Measurements from ENCODE around the gene ACD. TPM values are rescaled to one million over a fixed set of nuclear protein-coding genes. Genes with fewer than 3 reads are reported as not detected.

The ACD gene
- total and polyA plus RNA-seq, 2 donors (not counting 1 experiment from before 2014, with no cell fraction given), result 47.6 to 71.4 TPM

DNA sequence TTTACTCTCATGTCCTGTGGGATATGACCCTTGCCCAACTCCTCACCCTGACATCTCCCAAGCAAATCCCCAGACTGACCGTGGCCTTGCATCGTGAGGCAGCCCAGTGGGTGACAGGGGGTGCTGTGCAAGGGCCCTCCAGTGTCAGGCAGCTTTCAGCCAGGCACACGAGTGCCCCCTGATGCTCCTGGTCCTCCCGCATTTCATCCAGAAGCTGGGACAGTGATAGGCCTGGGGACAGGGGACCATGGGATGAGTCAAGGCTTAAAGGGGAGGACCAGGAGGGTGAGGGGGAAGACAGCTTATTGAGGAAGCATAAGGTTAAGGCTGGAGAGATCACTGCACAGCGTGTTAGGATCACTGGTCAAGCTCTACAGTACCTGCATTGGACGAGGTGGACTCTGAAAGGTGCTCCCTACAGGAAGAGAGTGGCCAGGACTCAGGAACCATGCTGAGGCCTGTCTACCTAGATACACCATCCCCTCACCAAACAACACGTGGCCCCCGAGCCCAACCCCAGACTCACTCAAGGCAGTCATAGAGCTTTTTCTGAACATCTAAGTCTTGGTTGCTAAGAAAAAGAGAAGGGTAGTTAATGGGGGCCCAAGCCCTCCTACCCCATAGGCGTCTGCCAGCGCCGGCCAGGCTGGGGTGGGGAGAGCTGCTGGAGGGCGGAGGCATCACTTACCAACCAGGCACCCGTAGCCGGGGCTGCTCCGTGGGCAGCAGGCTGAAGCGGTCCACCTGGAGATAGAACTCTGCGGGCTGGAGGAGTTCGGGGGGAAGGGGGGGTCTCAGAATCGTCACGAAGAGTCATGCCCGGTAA lies 998 bp downstream of the ACD start:
- DNase-seq (no peak), ATAC-seq (ENCODE audit: low read depth) (no peak)
- no peaks in the 10 kb centered on the region for H3K27me3 ChIP-seq (replicated peaks in 1 of 4; ENCODE audit: control extremely low read depth in 1 of 4, control insufficient read depth in 3 of 4, insufficient read depth in 4 of 4, low read length in 3 of 4)
- peak overlapping the region; percentile 99 for H3K4me2 ChIP-seq (replicated peaks; ENCODE audit: low read depth, low read length, poor library complexity, severe bottlenecking)
- peaks cover 21% of the 10 kb centered on the region for H4K20me1 ChIP-seq (ENCODE audit: control insufficient read depth, insufficient read depth, low read length, poor library complexity, severe bottlenecking)
- intact Hi-C loops (cut with micrococcal nuclease), result no loop called here
- H3K9me3 ChIP-seq (ENCODE audit: control extremely low read depth in 1 of 3, control insufficient read depth in 2 of 3, insufficient read depth in 1 of 3, low read length in 2 of 3), result no peaks in the 10 kb centered on the region
- peaks cover 14 to 23% of the 10 kb centered on the region in 2 donors for H3K4me1 ChIP-seq (ENCODE audit: control insufficient read depth in 2 of 2, insufficient read depth in 2 of 2, low read length in 2 of 2)
- H3K9ac ChIP-seq (ENCODE audit: low read length), result peak overlapping the region; percentile 91
- no peak for TF ChIP-seq EZH2 (IDR thresholded peaks at IDR 0.05; ENCODE audit: borderline replicate concordance, insufficient read depth, low read depth, low read length, poor library complexity, severe bottlenecking)
- TF ChIP-seq, protein P1, sequence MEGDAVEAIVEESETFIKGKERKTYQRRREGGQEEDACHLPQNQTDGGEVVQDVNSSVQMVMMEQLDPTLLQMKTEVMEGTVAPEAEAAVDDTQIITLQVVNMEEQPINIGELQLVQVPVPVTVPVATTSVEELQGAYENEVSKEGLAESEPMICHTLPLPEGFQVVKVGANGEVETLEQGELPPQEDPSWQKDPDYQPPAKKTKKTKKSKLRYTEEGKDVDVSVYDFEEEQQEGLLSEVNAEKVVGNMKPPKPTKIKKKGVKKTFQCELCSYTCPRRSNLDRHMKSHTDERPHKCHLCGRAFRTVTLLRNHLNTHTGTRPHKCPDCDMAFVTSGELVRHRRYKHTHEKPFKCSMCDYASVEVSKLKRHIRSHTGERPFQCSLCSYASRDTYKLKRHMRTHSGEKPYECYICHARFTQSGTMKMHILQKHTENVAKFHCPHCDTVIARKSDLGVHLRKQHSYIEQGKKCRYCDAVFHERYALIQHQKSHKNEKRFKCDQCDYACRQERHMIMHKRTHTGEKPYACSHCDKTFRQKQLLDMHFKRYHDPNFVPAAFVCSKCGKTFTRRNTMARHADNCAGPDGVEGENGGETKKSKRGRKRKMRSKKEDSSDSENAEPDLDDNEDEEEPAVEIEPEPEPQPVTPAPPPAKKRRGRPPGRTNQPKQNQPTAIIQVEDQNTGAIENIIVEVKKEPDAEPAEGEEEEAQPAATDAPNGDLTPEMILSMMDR (IDR thresholded peaks at IDR 0.05), result no peak
- CTCF ChIA-PET, result interaction anchor here (0.6 to 2.3 kb wide), 10 partner anchors 14 to 177 kb away, joined by 3 to 13 read pairs (median 4); partner anchors contain the start of genes CARMIL2 and CTCF
- H3K27ac Mint-ChIP-seq, result peak overlapping the region; percentile 97
- peak overlapping the region; percentile 97 for H3K4me3 Mint-ChIP-seq
- POLR2A ChIA-PET, result interaction anchor here (0.6 to 2.3 kb wide), 5 partner anchors 92 to 1078 kb away, joined by 3 to 14 read pairs (median 4); partner anchors contain the start of gene CDH1
- H3K9me3 Mint-ChIP-seq (ENCODE audit: insufficient read depth), result no peaks in the 10 kb centered on the region
- peaks cover 29% of the 10 kb centered on the region for H3K4me1 Mint-ChIP-seq
- peaks cover 8% of the 10 kb centered on the region for H3K79me2 ChIP-seq (ENCODE audit: control insufficient read depth, insufficient read depth, low read length)
- H3K36me3 ChIP-seq (replicated peaks in 1 of 2; ENCODE audit: control extremely low read depth in 1 of 2, control insufficient read depth in 1 of 2, extremely low read depth in 1 of 2, insufficient read depth in 2 of 2, low read length in 1 of 2), result peaks cover 0 to 42% of the 10 kb centered on the region in 2 experiments
- H3K4me3 ChIP-seq (ENCODE audit: control extremely low read depth in 1 of 5, extremely low read depth in 1 of 5, insufficient read depth in 1 of 5, low read depth in 2 of 5, low read length in 4 of 5), result peak overlapping the region in 4 of 5 experiments; percentile 94 to 99 (median 96)
- H3K27ac ChIP-seq (ENCODE audit: low read length in 2 of 2), result peak overlapping the region; percentile 88 to 93
- H3K27me3 Mint-ChIP-seq, result no peaks in the 10 kb centered on the region
- H2AFZ ChIP-seq (ENCODE audit: insufficient read depth, low read depth, low read length, poor library complexity, severe bottlenecking), result peak overlapping the region; percentile 95
- 34% methylated on average over 11 of the region's 21 CpGs for WGBS (ENCODE audit: insufficient coverage)
